HG03139 (cell line): ENCODE measurements around the gene ADTRP.
"Not testable (repeated sequence)": the region's sequence is repeated elsewhere in the genome, so short reads cannot be mapped to it uniquely, and the experiment has no call there.

Experiments used
- ATAC-seq: cut with Tn5 transposase; IDR thresholded peaks from one replicate; pipeline ENCODE4 v1.9.1; 2021; ENCODE audit not compliant: unreplicated experiment

ADTRP gene

GRCh38 chr6:11804135-11804534, 25.5 kb upstream of the ADTRP start:
- ATAC-seq = no peak

DNA sequence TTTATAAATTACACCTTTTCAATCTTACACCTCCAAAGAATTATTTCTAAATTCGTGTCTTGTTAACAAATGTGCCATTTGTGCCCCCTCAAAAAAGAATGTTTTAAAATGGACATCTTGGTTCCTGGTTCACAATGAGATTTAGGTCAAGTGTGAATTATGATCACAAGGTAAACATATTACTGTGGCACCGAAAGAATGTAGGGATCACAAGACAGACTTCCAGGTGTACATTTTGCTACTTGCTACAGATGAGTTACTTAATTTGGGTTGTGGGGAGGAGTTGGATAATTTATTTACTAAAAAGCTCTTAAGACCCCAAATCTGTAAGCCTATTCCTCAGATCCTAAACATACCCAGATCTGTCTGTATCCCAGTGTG, 25.0 kb upstream of the ADTRP start:
- ATAC-seq = no peak

- ATAC-seq = no peak
These were observed 24.4 kb upstream of the ADTRP start for GRCh38 chr6:11802886-11803590.

GRCh38 chr6:11800531-11800930, 21.9 kb upstream of the ADTRP start:
- ATAC-seq = not testable (repeated sequence)

DNA sequence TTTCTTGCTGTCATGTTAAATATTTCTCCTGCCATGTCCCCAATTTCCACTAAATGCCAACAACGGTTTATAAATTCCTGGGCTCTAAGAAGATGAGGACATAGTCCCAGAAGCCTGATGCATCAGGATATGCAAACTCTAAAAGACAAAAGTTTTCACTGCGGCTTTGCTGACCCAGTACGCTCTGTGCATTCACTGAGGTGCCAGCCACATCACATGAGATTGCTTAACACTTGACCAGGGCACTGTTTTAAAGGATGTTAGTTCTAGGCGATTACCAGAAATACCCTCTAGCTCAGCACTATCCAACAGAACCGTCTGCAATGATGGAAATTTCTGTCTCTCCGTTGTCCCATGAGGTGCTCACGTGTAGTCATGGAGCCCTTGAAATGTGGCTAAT, 19.9 kb upstream of the ADTRP start:
- ATAC-seq = no peak

DNA sequence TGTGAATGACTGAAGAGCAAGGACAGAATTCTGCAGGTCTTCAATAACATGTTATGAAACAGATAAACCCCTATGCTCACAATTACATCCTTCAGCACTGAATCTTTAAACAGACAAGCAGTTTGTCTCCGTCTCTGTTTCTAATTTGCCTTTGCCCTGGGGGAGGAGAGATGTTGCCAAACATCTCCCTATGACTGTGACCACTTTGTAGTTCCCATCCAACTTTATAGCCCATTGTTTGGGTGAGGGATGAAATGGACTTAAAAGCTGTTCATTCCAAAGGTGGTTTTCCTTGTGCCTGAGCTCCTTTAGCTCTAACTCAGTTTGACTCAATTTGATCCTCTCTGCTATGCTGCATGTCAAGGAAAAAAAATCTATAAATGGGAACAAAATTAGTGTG, 19.5 kb upstream of the ADTRP start:
- no peak for ATAC-seq

GRCh38 chr6:11796829-11797228, 18.2 kb upstream of the ADTRP start:
- no peak for ATAC-seq

GRCh38 chr6:11795403-11795802, 16.8 kb upstream of the ADTRP start:
- ATAC-seq = no peak

GRCh38 chr6:11793277-11793676, 14.7 kb upstream of the ADTRP start:
- ATAC-seq = no peak

DNA sequence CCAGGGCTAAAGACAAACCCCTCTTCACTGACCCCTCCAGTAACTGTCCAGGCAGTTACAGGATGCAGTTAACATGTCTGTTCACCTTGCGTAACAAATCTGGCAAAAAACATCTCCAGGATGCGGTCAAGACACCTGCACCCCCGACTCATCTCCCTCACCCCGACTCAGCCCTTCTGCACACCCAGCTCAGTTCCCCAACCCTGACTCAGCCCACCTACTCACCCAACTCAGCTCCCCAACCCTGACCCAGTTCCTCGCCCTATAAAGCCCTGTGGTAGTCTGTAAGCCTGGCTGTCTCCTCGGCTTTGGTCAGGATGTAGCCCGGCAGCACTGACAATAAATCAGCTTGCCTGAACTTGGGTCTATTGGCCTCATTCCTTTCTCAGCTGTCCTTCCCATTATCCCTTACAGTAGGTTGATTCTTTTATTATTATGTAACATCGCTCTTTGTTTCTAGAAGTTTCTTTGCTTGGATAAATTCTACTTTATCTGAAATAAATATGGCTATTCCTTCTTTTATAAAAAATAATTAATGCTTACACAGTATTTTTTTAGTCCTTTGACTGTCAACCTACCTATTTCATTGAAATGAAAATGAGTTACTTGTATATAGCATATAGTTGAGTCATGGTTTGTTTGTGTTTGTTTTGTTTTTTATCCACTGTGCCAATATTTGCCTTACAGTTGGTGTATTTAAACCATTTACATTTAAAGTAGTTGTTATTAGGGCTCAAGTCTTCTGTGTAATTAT, 12.9 kb upstream of the ADTRP start:
- ATAC-seq = no peak

GRCh38 chr6:11789744-11790143, 11.1 kb upstream of the ADTRP start:
- ATAC-seq = no peak

DNA sequence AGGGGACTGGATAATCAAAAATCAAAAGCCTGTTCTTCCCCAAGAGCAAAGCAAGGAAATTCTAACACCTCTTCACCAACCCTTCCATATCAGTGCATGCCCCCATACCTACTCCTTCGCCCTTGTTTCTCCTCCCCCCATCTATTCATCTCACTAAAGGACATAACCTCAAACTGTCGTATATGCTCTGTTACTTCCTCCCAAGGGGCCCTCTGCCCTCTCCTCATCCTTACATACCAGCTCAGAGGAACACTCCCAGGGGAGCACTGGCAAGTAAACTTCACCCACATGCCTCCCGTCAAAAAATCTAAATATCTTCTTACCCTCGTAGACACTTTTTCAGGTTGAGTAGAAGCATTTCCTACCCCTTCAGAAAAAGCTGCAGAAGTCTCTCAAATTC, 9.4 kb upstream of the ADTRP start:
- no peak for ATAC-seq

- peak; percentile 88 for ATAC-seq
These were observed 7.4 kb upstream of the ADTRP start for GRCh38 chr6:11785774-11786579.

DNA sequence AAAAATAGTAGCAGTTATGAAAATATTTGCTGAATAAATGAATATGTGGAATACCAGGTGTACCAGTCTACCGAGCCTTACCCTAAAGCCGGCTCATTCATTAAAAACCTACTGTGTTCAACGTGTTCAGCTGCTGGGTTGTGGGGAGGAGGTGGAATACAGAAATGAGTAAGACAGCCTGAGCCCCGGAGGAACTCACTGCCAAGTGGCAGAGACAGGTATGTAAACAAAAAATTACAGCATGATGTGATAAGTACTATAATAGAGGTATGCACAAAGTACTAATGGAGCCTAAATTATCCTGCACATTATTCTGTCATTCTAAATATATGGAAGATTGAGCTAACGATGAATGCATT, 6.8 kb upstream of the ADTRP start:
- ATAC-seq = peak; percentile 37

- ATAC-seq = no peak
These were observed 5.7 kb upstream of the ADTRP start for GRCh38 chr6:11784341-11784740.

GRCh38 chr6:11783524-11784064, 5.0 kb upstream of the ADTRP start:
- no peak for ATAC-seq

GRCh38 chr6:11782524-11782923, 3.9 kb upstream of the ADTRP start:
- no peak for ATAC-seq

DNA sequence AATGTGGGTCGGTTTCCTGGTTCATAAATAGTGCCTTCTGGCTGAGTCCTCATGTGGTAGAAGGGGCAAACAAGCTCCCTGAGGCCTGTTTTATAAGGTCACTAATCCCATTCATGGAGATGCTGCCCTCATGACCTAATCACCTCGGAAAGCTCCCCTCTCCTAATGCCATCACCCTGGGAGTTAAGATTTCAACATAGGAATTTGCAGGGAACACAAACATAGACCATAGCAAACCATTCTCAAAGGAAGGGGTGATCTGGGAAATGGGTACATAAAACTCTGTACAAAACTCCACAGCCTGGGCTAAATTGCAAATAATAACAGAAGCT, 1.5 kb upstream of the ADTRP start:
- no peak for ATAC-seq

DNA sequence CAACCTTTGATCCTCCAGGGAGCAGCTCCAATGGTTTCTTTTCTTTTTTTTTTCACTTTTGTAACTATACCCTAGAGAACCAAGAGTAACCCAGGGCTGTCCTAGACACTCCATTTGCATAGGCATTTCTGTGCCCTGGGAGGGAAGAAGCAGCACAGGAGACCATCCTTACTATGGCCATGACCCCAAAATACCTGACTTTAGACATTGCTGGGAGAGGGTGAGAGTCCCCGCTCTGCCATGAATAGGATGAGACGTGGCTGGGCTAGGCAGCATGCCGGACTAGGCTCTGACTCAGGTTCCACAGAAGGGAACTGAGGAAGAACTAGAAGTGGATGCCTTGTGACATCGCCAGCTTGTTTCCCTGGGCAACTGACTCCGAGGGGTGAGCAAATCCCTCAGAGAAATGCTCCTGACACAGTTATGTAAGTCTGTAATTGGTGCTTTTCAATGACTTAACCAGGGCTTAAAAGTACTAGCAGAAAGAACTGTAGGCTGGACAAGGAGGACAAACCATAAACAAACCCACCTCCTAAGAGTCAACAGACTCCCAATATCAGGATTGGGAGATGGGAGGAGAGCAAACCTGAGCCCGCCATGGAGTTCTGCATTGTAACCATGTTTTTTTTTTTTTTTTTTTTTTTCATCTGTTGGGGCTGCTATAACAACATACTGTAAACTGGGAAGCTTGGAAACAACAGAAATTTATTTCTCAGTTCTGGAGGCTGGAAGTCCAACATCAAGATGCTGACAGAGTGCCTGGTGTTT, 910 bp upstream of the ADTRP start:
- ATAC-seq = no peak

DNA sequence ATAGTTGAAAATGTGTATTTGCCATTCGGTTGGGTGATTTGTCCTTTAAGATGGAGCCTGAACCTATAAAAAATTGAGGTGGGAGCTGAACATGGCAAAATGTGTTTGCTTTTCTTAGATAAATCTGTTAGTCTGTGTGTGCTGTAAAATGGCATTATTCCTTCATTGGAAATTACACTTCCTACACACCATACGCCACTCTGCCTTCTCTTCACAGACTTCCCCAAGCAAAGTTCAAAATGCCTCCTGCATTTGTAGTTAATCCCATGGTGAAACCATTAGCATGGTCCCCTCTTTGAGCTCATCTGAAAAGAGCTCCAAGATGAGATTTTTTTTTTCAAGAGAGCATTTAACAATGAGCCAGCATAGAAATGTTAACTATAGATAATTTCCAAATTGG, 567 bp downstream of the ADTRP start:
- no peak for ATAC-seq

- no peak for ATAC-seq
These were observed 2.7 kb downstream of the ADTRP start for GRCh38 chr6:11775791-11776409.
